AML-193 (cell line): ENCODE results near the gene STIMATE.
A peak's percentile ranks its signal among the peaks of the same experiment; 100 is the strongest.

Experiments used
- DNase-seq, 2 experiments: peaks; one replicate each; lab custom pipeline; 2025; lab: John Stamatoyannopoulos, UW

Gene STIMATE

GRCh38 chr3:52817221-52817620, 80.1 kb downstream of the STIMATE start:
- DNase-seq, result no peak

- DNase-seq, result no peak
Observed at GRCh38 chr3:52816654-52817053, 80.7 kb downstream of the STIMATE start.

GRCh38 chr3:52816199-52816598, 81.1 kb downstream of the STIMATE start:
- DNase-seq, result no peak

- DNase-seq, result no peak
Observed at GRCh38 chr3:52813810-52814209, 83.5 kb downstream of the STIMATE start.

- no peak for DNase-seq
Observed at GRCh38 chr3:52811452-52812011, 85.8 kb downstream of the STIMATE start.

- DNase-seq, result no peak
Observed at GRCh38 chr3:52810923-52811322, 86.4 kb downstream of the STIMATE start.

GRCh38 chr3:52809662-52810377, 87.5 kb downstream of the STIMATE start:
- DNase-seq, result no peak

GRCh38 chr3:52809149-52809548, 88.2 kb downstream of the STIMATE start:
- DNase-seq, result no peak

- DNase-seq, result no peak
Observed at GRCh38 chr3:52805270-52806039, 91.9 kb downstream of the STIMATE start.

GRCh38 chr3:52801839-52802238, 95.5 kb downstream of the STIMATE start:
- no peak for DNase-seq

- no peak for DNase-seq
Observed at GRCh38 chr3:52800079-52800478, 97.3 kb downstream of the STIMATE start.

GRCh38 chr3:52798978-52799476, 98.3 kb downstream of the STIMATE start:
- peak; percentile 13 to 54 for DNase-seq

GRCh38 chr3:52798376-52798977, 98.9 kb downstream of the STIMATE start:
- DNase-seq, result no peak

GRCh38 chr3:52796411-52796810, 100.9 kb downstream of the STIMATE start:
- no peak for DNase-seq

GRCh38 chr3:52795298-52795900, 101.9 kb downstream of the STIMATE start:
- no peak for DNase-seq

GRCh38 chr3:52794612-52795099, 102.7 kb downstream of the STIMATE start, which contains the start of gene ITIH3:
ITIH3 (plus strand) TSS chr3:52794796; CDS start chr3:52794804, 8 bp downstream.
- DNase-seq, result no peak

GRCh38 chr3:52793702-52794611, 103.4 kb downstream of the STIMATE start:
- DNase-seq, result no peak

GRCh38 chr3:52792961-52793695, 104.2 kb downstream of the STIMATE start:
- DNase-seq, result no peak

- no peak for DNase-seq
Observed at GRCh38 chr3:52792413-52792812, 104.9 kb downstream of the STIMATE start.

- DNase-seq, result no peak
Observed at GRCh38 chr3:52791928-52792327, 105.4 kb downstream of the STIMATE start.
